ENCODE data around the gene DLL1. TPM values are rescaled to one million over a fixed set of nuclear protein-coding genes. Genes with fewer than 3 reads are reported as not detected.

DLL1 gene
- total RNA-seq, 4 donors from 2014 or later = 40.6 to 53.7 (median 47.5) TPM

DNA sequence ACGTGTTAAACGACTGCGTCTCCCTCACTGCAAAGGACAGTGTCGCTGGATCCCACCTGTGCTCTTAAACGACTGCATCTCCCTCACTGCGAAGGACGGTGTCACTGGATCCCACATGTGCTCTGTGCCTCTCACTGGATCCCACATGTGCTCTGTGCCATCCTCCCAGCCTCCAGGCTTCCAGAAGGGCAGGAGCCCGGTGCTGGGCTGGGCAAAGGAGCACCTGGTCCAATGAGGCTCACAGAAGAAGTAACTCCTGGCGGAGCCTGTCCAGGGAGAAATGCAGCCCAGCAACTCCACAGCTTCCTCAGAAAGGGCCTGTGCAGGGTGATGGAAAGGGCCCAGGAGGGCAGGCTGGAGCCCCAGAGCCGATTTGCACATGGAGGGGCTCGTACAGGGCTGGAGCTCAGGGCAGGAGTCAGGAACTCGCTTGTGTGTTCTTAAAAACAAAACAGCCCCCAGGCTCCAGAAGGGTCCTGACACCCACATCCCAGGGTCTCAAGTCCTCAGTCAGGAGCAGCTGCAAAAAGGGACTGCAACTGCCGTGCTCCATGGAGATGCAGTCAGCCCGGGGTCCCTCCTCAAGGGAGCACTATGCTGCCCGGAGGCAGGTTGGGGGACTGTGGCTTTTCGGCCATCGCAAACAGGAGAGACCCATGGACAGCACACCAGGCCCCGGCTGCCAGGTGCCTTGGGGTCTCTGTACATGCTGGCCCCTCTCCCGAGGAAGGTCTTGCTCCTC, 52.7 kb downstream of the DLL1 start:
- DNase-seq (ENCODE audit: low spot score in 2 of 2) = peak in 1 of 2 donors; percentile 74
- H3K4me3 ChIP-seq (ENCODE audit: low read depth, poor library complexity, severe bottlenecking) = no peak overlapping the region
- intact Hi-C loops (cut with DNase I; ENCODE audit: low total_unique reads) = no loop called here
- TF ChIP-seq, protein P1, sequence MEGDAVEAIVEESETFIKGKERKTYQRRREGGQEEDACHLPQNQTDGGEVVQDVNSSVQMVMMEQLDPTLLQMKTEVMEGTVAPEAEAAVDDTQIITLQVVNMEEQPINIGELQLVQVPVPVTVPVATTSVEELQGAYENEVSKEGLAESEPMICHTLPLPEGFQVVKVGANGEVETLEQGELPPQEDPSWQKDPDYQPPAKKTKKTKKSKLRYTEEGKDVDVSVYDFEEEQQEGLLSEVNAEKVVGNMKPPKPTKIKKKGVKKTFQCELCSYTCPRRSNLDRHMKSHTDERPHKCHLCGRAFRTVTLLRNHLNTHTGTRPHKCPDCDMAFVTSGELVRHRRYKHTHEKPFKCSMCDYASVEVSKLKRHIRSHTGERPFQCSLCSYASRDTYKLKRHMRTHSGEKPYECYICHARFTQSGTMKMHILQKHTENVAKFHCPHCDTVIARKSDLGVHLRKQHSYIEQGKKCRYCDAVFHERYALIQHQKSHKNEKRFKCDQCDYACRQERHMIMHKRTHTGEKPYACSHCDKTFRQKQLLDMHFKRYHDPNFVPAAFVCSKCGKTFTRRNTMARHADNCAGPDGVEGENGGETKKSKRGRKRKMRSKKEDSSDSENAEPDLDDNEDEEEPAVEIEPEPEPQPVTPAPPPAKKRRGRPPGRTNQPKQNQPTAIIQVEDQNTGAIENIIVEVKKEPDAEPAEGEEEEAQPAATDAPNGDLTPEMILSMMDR (IDR thresholded peaks at IDR 0.05) = no peak
- no peak for TF ChIP-seq POLR2A (IDR thresholded peaks at IDR 0.05)
- WGBS, 2 donors = 81 to 87% methylated on average over 19 of the region's 19 CpGs

DNA sequence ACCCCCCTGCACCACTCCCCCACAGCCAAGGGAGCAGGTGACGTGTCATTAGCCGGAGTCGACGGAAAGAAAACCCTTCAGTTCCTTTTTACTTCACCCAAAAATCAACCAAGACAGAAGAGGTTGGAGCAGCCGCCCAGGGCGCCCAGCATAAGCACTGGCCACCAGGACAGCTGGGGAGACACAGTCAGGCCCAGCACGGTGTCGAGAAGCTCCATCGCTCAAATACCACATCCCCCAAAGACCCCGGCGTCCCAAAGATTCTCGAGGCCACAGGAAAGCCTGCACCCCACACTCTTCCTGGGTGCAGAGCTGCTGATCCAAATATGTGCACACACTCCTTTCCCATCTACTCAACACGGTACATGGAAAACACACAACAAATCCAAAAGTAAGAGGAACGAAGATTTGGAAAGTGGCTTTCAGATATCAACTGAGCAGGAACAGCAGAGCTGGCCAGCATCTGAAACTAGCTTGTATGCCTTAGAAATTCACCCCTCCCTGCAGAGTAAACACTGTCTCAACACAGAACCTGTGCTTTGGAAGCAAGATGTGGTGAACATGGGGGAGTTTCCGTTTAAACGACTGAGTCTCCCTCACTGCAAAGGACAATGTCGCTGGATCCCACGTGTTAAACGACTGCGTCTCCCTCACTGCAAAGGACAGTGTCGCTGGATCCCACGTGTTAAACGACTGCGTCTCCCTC, 54.6 kb downstream of the DLL1 start:
- intact Hi-C loops (cut with DNase I; ENCODE audit: low total_unique reads) = no loop called here
- DNase-seq (ENCODE audit: low spot score in 2 of 2) = peak in 1 of 2 donors; percentile 70
- TF ChIP-seq POLR2A (IDR thresholded peaks at IDR 0.05) = no peak
- TF ChIP-seq, protein P1 (IDR thresholded peaks at IDR 0.05) = no peak
- 83 to 89% methylated on average over 23 to 24 of the region's 24 CpGs for WGBS, 2 donors
- no peak overlapping the region for H3K4me3 ChIP-seq (ENCODE audit: low read depth, poor library complexity, severe bottlenecking)

- intact Hi-C loops (cut with DNase I; ENCODE audit: low total_unique reads) = no loop called here
- WGBS, 2 donors = 72 to 76% methylated on average over 16 of the region's 16 CpGs
- H3K4me3 ChIP-seq (ENCODE audit: low read depth, poor library complexity, severe bottlenecking) = no peak overlapping the region
- DNase-seq (ENCODE audit: low spot score in 2 of 2) = no peak
- TF ChIP-seq, protein P1 (IDR thresholded peaks at IDR 0.05) = no peak
- no peak for TF ChIP-seq POLR2A (IDR thresholded peaks at IDR 0.05)
These were observed 55.3 kb downstream of the DLL1 start for GRCh38 chr6:170235391-170236125.

- no peak overlapping the region for H3K4me3 ChIP-seq (ENCODE audit: low read depth, poor library complexity, severe bottlenecking)
- DNase-seq (ENCODE audit: low spot score in 2 of 2) = no peak
- TF ChIP-seq, protein P1 (IDR thresholded peaks at IDR 0.05) = no peak
- no peak for TF ChIP-seq POLR2A (IDR thresholded peaks at IDR 0.05)
- intact Hi-C loops (cut with DNase I; ENCODE audit: low total_unique reads) = no loop called here
- WGBS, 2 donors = 90 to 93% methylated on average over 9 of the region's 9 CpGs
These were observed 56.5 kb downstream of the DLL1 start for GRCh38 chr6:170234419-170234818.

DNA sequence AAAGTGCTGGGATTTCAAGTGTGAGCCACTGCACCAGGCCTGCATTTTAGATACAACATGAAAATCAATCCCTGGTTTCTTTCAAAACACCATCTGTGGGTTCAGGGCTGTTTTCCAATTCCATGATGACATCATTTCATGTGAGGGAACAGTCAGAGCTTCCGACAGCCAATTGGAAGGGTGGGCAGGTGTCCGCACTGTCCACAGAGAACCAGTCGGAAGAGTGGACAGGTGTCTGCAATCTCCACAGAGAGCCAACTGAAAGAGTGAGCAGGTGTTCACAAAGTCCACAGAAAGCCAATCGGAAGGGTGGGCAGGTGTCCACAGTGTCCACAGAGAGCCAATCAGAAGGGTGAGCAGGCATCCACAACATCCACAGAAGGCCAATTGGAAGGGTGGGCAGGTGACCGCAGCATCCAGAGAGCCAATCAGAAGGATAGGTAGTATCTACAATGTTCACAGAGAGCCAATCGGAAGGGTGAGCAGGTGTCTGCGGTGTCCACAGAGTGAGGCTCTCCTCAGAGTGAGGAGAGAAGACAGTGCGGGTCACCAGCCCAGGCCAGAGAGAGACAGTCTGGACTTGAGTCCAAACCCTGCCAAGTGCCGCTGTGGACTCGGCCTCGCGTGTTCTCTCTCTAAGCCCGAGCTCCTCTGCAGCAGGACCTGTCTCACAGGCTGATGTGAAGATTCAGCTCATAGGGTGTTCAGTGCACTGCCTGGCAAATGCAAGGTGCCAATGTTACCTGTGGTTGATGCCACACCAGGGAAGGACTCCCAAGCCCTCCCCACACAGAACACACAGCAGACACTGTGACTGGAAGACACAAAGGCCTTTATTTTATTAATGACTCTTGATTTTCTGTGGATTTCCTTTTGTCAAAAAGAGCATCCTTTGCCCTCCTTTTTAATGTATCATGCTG, 57.3 kb downstream of the DLL1 start:
- 88 to 94% methylated on average over 13 of the region's 13 CpGs for WGBS, 2 donors
- H3K4me3 ChIP-seq (ENCODE audit: low read depth, poor library complexity, severe bottlenecking) = no peak overlapping the region
- no peak for DNase-seq (ENCODE audit: low spot score in 2 of 2)

More for the DNA sequence above, 57.3 kb downstream of the DLL1 start:
- intact Hi-C loops (cut with DNase I; ENCODE audit: low total_unique reads) = no loop called here
- no peak for TF ChIP-seq POLR2A (IDR thresholded peaks at IDR 0.05)
- TF ChIP-seq, protein P1 (IDR thresholded peaks at IDR 0.05) = no peak
